BLaER1 (cell line): ENCODE data around the gene NUDT16L1.

ENCODE experiments used
- H3K27ac ChIP-seq: shearing (Covaris generic); formaldehyde crosslinking; 2 replicates; pipeline ENCODE4 v1.8.1; 2022
- H3K27me3 ChIP-seq: shearing (Covaris generic); formaldehyde crosslinking; 2 replicates; pipeline ENCODE4 v1.8.1; 2022
- H3K36me3 ChIP-seq: shearing (Covaris generic); formaldehyde crosslinking; 2 replicates; pipeline ENCODE4 v1.8.1; 2022
- H3K4me1 ChIP-seq: shearing (Covaris generic); formaldehyde crosslinking; 2 replicates; pipeline ENCODE4 v1.8.1; 2022
- H3K4me2 ChIP-seq: shearing (Covaris generic); formaldehyde crosslinking; 2 replicates; pipeline ENCODE4 v1.8.1; 2022
- H3K4me3 ChIP-seq: shearing (Covaris generic); formaldehyde crosslinking; 2 replicates; pipeline ENCODE4 v1.8.1; 2022
- H3K9ac ChIP-seq: shearing (Covaris generic); formaldehyde crosslinking; 2 replicates; pipeline ENCODE4 v1.8.1; 2022
- H3K9me3 ChIP-seq: shearing (Covaris generic); formaldehyde crosslinking; 2 replicates; pipeline ENCODE4 v1.8.1; 2022
- H4K20me1 ChIP-seq: shearing (Covaris generic); formaldehyde crosslinking; 2 replicates; pipeline ENCODE4 v1.8.1; 2022
- Cebpa-rat ChIP-seq: shearing (Covaris generic); IDR thresholded peaks from 2 replicates; pipeline ENCODE4 v1.8.1; 2022

NUDT16L1 gene

GRCh38 chr16:4692460-4693295 lies 684 bp upstream of the NUDT16L1 start:
- Histone ChIP-seq H4K20me1 (peaks cover 57% of the 10 kb centered on the region), H3K27me3 (no peaks in the 10 kb centered on the region), H3K9ac (peak overlapping the region; percentile 75), H3K4me3 (peak overlapping the region; percentile 84), H3K9me3 (no peaks in the 10 kb centered on the region), H3K36me3 (peaks cover 30% of the 10 kb centered on the region), H3K4me2 (peak overlapping the region; percentile 99), H3K27ac (peak overlapping the region; percentile 84), H3K4me1 (peaks cover 75% of the 10 kb centered on the region)
- TF ChIP-seq Cebpa-rat: no peak

GRCh38 chr16:4693956-4694641 lies 737 bp downstream of the NUDT16L1 start:
- peaks cover 60% of the 10 kb centered on the region for H3K4me1 ChIP-seq
- no peaks in the 10 kb centered on the region for H3K27me3 ChIP-seq
- no peaks in the 10 kb centered on the region for H3K9me3 ChIP-seq
- no peak for TF ChIP-seq Cebpa-rat
- peak overlapping the region; percentile 90 for H3K4me2 ChIP-seq
- peaks cover 42% of the 10 kb centered on the region for H3K36me3 ChIP-seq
- H3K9ac ChIP-seq: peak overlapping the region; percentile 94
- peaks cover 51% of the 10 kb centered on the region for H4K20me1 ChIP-seq
- peak overlapping the region; percentile 84 for H3K4me3 ChIP-seq
- peak overlapping the region; percentile 92 for H3K27ac ChIP-seq

- Histone ChIP-seq H3K36me3 (peaks cover 49% of the 10 kb centered on the region), H3K4me1 (peaks cover 53% of the 10 kb centered on the region), H3K27ac (no peak overlapping the region), H3K9me3 (no peaks in the 10 kb centered on the region), H3K4me3 (peak overlapping the region; percentile 84), H3K9ac (peak overlapping the region; percentile 50; the same call in 1 of the 2 replicates), H3K27me3 (no peaks in the 10 kb centered on the region), H3K4me2 (peak overlapping the region; percentile 90), H4K20me1 (peaks cover 44% of the 10 kb centered on the region)
- no peak for TF ChIP-seq Cebpa-rat
These were observed 1.5 kb downstream of the NUDT16L1 start for GRCh38 chr16:4694642-4695451.

GRCh38 chr16:4695473-4696171 lies 2.3 kb downstream of the NUDT16L1 start:
- H3K36me3 ChIP-seq: peaks cover 57% of the 10 kb centered on the region
- H3K27ac ChIP-seq: no peak overlapping the region
- H4K20me1 ChIP-seq: peaks cover 39% of the 10 kb centered on the region
- no peak overlapping the region for H3K4me3 ChIP-seq
- H3K4me1 ChIP-seq: peaks cover 46% of the 10 kb centered on the region
- H3K4me2 ChIP-seq: peak overlapping the region; percentile 90; the same call in 1 of the 2 replicates
- 0 out of 2 replicates have a peak overlapping the region, but pooled peaks have one; percentile 10 for H3K9ac ChIP-seq
- TF ChIP-seq Cebpa-rat: no peak
- H3K27me3 ChIP-seq: no peaks in the 10 kb centered on the region
- no peaks in the 10 kb centered on the region for H3K9me3 ChIP-seq

GRCh38 chr16:4696172-4696904 lies 3.0 kb downstream of the NUDT16L1 start:
- H3K36me3 ChIP-seq: peaks cover 64% of the 10 kb centered on the region

GRCh38 chr16:4696905-4697847 lies 3.8 kb downstream of the NUDT16L1 start:
- H3K9ac ChIP-seq: peak overlapping the region; percentile 48
- peaks cover 39% of the 10 kb centered on the region for H4K20me1 ChIP-seq
- H3K27me3 ChIP-seq: no peaks in the 10 kb centered on the region
- no peak overlapping the region for H3K27ac ChIP-seq
- TF ChIP-seq Cebpa-rat: no peak
- peaks cover 72% of the 10 kb centered on the region for H3K36me3 ChIP-seq
- H3K4me2 ChIP-seq: no peak overlapping the region
- H3K9me3 ChIP-seq: no peaks in the 10 kb centered on the region
- no peak overlapping the region for H3K4me3 ChIP-seq
- H3K4me1 ChIP-seq: peaks cover 31% of the 10 kb centered on the region

More at GRCh38 chr16:4696172-4696904, 3.0 kb downstream of the NUDT16L1 start:
- H3K9me3 ChIP-seq: no peaks in the 10 kb centered on the region
- H3K4me3 ChIP-seq: no peak overlapping the region
- TF ChIP-seq Cebpa-rat: no peak
- H3K27ac ChIP-seq: no peak overlapping the region
- H3K9ac ChIP-seq: 0 out of 2 replicates have a peak overlapping the region, but pooled peaks have one; percentile 10
- peaks cover 39% of the 10 kb centered on the region for H4K20me1 ChIP-seq
- peak overlapping the region; percentile 90; the same call in 1 of the 2 replicates for H3K4me2 ChIP-seq
- peaks cover 39% of the 10 kb centered on the region for H3K4me1 ChIP-seq
- H3K27me3 ChIP-seq: no peaks in the 10 kb centered on the region

GRCh38 chr16:4697848-4698291 lies 4.5 kb downstream of the NUDT16L1 start:
- Histone ChIP-seq H3K27ac (no peak overlapping the region), H3K9me3 (no peaks in the 10 kb centered on the region), H3K36me3 (peaks cover 79% of the 10 kb centered on the region), H3K4me3 (no peak overlapping the region), H3K27me3 (no peaks in the 10 kb centered on the region), H3K4me1 (peaks cover 24% of the 10 kb centered on the region), H4K20me1 (peaks cover 39% of the 10 kb centered on the region), H3K9ac (no peak overlapping the region), H3K4me2 (no peak overlapping the region)
- TF ChIP-seq Cebpa-rat: no peak
